GM18907 (cell line): ENCODE data around the gene PNMA6A.
A peak's percentile ranks its signal among the peaks of the same experiment; 100 is the strongest.
"Not testable (repeated sequence)": the region's sequence is repeated elsewhere in the genome, so short reads cannot be mapped to it uniquely, and the experiment has no call there.

Experiments used
- ATAC-seq: cut with Tn5 transposase; IDR thresholded peaks from one replicate; pipeline ENCODE4 v1.9.1; 2021; ENCODE audit warnings: mild to moderate bottlenecking, moderate library complexity; ENCODE audit not compliant: unreplicated experiment

Gene PNMA6A

GRCh38 chrX:153071909-153072583 lies at the start of gene PNMA6A:
Gene PNMA6A, plus strand, starts transcription at chrX:153072454. Its CDS starts 609 bp downstream, at chrX:153073063.
- ATAC-seq = not testable (repeated sequence)

DNA sequence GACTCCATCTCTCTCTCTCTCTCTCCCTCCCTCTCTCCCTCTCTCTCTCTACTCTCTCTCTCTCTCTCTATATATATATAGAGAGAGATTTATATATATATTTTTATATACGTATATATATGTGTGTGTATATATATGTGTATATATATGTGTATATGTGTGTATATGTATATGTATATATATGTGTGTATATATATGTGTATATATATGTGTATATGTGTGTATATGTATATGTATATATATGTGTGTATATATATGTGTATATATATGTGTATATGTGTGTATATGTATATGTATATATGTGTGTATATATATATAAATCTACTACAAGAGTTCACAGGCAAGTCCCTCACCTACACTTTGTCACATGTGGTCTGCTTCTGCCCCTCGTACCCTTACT lies 45.8 kb upstream of the PNMA6A start:
- ATAC-seq = not testable (repeated sequence)

GRCh38 chrX:153028487-153028886 lies 43.8 kb upstream of the PNMA6A start:
- not testable (repeated sequence) for ATAC-seq

GRCh38 chrX:153029162-153029561 lies 43.1 kb upstream of the PNMA6A start:
- no peak for ATAC-seq

- ATAC-seq = no peak
These were observed 42.4 kb upstream of the PNMA6A start for GRCh38 chrX:153029875-153030274.

DNA sequence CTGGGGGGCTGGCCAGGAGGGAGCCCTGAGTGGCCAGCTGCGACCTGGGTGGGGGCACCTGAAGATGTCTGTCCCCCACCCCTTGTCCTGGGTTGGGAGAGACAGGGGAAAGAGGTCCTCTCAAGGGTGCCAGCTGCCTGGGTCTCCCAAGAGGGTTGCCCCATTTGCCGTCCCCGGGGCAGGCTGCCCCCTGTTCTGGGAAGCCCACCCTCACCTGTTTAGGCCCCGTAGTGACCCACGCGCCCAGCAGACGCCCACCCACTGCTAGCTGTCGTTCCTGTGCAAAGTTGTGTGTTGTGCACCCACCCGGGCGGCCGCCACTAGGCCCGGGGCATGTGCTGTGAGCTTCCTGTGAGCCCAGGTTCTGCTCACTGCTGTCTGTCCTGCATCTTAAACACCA lies 41.5 kb upstream of the PNMA6A start:
- no peak for ATAC-seq

DNA sequence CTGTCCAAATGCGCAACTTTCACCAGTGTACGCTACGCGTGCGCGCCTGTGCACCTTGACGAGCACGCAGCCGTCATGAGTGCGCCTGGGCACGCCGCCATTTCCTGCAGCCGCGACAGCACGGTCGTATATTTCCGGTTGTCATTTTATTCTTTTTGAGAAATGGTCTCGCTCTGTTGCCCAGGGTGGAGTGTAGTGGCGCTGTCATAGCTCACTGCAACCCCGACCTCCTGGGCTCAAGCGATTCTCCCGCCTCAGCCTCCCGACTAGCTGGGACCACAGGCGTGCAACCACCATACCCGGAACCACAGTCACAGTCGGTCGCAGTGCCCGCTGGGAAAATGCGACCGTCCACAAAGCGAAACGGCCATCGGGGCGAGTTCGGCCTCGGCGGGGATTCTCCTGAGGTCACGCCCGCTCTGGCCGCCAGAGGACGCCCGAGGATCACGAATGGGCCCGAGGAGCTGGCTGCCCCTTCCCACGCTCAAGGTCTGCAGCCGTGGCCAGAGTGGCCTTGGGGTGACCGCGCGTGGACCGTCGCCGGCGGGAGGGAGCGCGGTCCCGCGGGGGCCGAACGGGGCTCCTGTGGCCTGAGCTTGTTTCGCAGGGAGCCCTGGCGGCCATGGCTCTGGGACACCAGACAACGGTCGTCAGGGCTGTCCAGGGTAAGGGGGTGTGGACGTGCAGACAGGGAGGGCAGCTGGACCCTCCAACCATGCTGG lies 39.7 kb upstream of the PNMA6A start:
- peak; percentile 76 for ATAC-seq

- no peak for ATAC-seq
These were observed 23.2 kb upstream of the PNMA6A start for GRCh38 chrX:153049093-153049492.

- ATAC-seq = no peak
These were observed 19.7 kb upstream of the PNMA6A start for GRCh38 chrX:153052534-153052933.

- no peak for ATAC-seq
These were observed 16.1 kb upstream of the PNMA6A start, which contains the start of gene PNMA3 for GRCh38 chrX:153055871-153056749. Gene PNMA3, plus strand, starts transcription at chrX:153056470. Its CDS starts 586 bp downstream, at chrX:153057056.

DNA sequence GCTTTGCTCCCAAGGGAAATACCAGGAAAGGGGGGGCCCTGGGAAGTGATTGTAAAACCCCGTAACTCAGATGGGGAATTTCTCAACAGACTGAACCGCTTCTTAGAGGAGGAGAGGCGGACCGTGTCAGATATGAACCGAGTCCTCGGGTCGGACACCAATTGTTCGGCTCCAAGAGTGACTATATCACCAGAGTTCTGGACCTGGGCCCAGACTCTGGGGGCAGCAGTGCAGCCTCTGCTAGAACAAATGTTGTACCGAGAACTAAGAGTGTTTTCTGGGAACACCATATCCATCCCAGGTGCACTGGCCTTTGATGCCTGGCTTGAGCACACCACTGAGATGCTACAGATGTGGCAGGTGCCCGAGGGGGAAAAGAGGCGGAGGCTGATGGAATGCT lies 15.0 kb upstream of the PNMA6A start:
- no peak for ATAC-seq

GRCh38 chrX:153059191-153060094 lies 12.8 kb upstream of the PNMA6A start:
- ATAC-seq = no peak

- no peak for ATAC-seq
These were observed 12.2 kb upstream of the PNMA6A start for GRCh38 chrX:153060095-153060445.

GRCh38 chrX:153061732-153062131 lies 10.5 kb upstream of the PNMA6A start:
- ATAC-seq = no peak

DNA sequence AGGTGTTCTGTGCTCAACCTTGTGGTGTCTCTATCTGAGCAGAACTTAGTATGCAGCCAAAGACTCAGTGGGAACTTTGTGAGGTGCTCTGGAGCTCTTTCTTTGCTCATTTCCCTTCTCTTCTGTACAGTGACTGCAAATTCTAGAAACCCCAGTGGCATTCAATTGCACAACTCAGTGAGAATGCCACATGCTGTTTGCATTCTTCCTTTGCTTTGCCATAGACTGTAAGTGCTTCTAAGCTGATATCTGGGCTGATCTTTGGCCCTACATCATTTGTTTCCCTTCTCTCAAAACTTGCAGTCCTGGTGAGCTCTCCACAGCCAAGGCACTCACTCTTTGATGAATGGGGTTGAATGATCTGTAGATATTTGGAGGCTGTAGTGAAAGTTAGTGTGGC lies 8.9 kb upstream of the PNMA6A start:
- no peak for ATAC-seq

DNA sequence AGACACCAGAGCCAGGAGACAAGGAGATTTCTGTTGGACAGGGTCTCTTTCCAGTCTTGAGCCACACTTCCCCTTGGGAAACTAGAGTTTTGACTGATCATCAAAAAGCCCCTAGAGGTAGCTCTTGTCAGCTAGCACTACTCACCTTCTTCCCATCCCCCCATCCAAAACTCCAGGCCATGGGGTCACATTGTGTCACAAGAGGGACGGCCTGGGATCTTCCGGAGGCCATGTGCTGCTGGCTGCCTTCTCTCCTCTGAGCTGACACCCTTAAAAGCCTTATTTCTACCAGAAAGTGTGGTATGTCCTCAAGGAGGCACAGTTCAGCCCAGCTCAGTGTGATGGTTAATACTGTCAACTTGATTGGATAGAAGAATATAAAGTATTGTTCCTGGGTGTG lies 8.2 kb upstream of the PNMA6A start:
- no peak for ATAC-seq

DNA sequence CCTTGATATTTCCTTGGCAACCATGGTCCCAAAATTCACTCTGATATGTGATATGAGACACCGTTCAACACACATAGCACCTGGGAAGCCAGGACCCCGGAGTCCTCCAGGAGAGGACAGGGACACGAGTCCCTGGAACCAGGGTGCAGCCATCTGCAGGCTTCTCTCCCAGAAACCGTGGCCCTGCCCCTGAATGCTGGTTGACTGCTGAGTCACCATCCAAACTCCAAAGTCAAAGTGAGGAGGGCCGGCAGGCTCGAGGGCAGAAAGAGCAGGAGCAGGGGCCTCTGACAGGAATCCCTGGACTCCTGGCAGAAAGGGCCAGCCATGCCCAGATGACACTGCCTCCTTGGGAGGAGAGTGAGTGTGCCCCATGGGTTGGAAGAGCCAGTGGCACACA lies 6.9 kb upstream of the PNMA6A start:
- ATAC-seq = no peak

DNA sequence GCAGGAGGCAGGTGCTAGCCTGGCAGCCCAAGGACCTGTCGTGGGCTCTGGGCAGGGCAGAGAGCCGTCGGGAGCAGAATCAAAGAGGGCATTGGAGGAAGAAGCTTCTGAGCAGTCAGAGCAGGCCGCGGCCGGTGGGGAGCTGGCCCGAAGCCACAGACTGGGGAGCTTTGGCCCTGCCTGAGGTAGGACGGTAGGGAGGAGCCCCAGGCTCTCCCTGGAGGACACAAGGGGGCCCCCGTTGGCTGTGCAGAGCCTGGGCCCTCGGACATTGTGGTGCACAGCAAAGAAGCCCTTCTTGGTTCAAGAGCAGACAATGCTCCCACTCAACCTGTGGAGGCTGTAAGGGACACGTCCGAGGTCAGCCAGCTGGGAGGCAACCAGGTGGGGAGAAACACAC lies 5.9 kb upstream of the PNMA6A start:
- not testable (repeated sequence) for ATAC-seq

DNA sequence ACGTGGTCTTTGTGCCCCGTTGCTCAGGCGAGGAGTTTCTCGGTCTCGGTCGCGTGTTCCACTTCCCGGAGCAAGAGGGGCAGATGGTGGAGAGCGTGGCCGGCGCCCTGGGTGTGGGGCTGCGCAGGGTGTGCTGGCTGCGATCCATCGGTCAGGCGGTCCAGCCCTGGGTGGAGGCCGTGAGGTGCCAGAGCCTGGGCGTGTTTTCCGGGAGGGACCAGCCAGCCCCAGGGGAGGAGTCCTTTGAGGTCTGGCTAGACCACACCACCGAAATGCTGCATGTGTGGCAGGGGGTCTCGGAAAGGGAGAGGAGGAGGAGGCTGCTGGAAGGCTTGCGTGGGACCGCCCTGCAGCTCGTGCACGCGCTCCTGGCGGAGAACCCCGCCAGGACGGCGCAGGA lies 1.1 kb downstream of the PNMA6A start:
- ATAC-seq = not testable (repeated sequence)

DNA sequence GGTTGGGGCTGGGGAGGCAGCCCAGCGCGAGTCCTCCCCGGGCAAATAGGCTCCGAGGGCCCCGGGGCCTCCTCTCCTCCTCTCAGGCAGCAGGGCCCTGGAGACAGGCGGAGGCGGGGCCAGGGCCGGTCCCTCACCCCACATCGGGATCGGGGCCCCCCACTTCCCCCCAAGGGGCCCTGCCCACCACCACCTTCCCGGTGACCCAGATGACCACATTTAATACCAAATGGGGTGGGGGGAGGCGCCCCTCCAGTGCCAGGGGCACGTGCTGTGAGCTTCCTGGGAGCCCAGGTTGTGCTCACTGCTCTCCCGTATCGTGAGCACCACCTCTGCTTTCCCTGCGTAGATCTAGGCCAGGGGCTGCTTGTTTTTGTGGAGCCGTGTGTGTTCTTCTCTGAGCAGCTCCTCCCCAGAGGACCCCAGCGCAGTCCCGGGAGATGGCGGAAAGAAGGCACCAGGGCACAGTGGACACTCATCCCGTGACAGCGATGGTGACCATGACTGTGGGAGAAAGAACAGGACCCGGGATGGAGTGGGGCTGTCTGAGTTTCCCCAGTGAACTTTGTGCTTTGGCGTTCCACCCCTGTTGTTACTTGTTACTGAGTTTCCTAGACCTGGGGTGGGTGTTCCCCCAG lies 2.1 kb downstream of the PNMA6A start:
- ATAC-seq = no peak
